GM23338 (cell line): ENCODE results near the gene SETBP1. TPM values are rescaled to one million over a fixed set of nuclear protein-coding genes. Genes with fewer than 3 reads are reported as not detected.

ENCODE experiments used
- ATAC-seq: fragments of 200-7000 bp; cut with Tn5 transposase; 3 replicates; pipeline ENCODE4 v1.9.1; 2020
- DNase-seq: peaks from one replicate; pipeline ENCODE4 v3.0.0-alpha.2; 2015; ENCODE audit warnings: low spot score
- H2AFZ ChIP-seq: fragments of 200-600 bp; sonication (generic); 2 replicates; pipeline ENCODE4 v1.8.0; 2016; ENCODE audit warnings: antibody characterized with exemption, mild to moderate bottlenecking, moderate library complexity
- H3F3A ChIP-seq: fragments of 200-600 bp; sonication (generic); replicated peaks from 2 replicates; pipeline ENCODE4 v1.8.0; 2017; ENCODE audit warnings: antibody characterized with exemption, mixed run types, low read depth
- H3K27ac ChIP-seq: fragments of 200-600 bp; sonication (generic); 2 replicates; pipeline ENCODE4 v1.6.1; 2016; ENCODE audit warnings: low read depth
- H3K27me3 ChIP-seq: fragments of 200-600 bp; sonication (generic); 2 replicates; pipeline ENCODE4 v1.8.0; 2016; ENCODE audit warnings: mild to moderate bottlenecking, mixed run types, moderate library complexity; ENCODE audit not compliant: insufficient read depth
- H3K36me3 ChIP-seq: fragments of 200-600 bp; sonication (generic); 2 replicates; pipeline ENCODE4 v1.8.0; 2016; ENCODE audit warnings: mild to moderate bottlenecking; ENCODE audit not compliant: insufficient read depth
- H3K4me1 ChIP-seq: fragments of 200-600 bp; sonication (generic); 2 replicates; pipeline ENCODE4 v1.8.0; 2016; ENCODE audit warnings: mild to moderate bottlenecking, moderate library complexity; ENCODE audit not compliant: insufficient read depth
- H3K4me2 ChIP-seq: fragments of 200-600 bp; sonication (generic); 2 replicates; pipeline ENCODE4 v1.7.1; 2017; ENCODE audit warnings: mixed run types
- H3K4me3 ChIP-seq: fragments of 200-600 bp; sonication (generic); 2 replicates; pipeline ENCODE4 v1.6.1; 2016; ENCODE audit warnings: mixed run types
- H3K79me2 ChIP-seq: fragments of 200-600 bp; sonication (generic); replicated peaks from 2 replicates; pipeline ENCODE4 v1.8.0; 2017; ENCODE audit warnings: mild to moderate bottlenecking; ENCODE audit not compliant: insufficient read depth
- H3K9me2 ChIP-seq: fragments of 200-600 bp; sonication (generic); 2 replicates; pipeline ENCODE4 v1.8.0; 2017; ENCODE audit not compliant: insufficient read depth
- H4K20me1 ChIP-seq: fragments of 200-600 bp; sonication (generic); replicated peaks from 2 replicates; pipeline ENCODE4 v1.8.0; 2017; ENCODE audit warnings: mild to moderate bottlenecking; ENCODE audit not compliant: insufficient read depth
- H3K27ac Mint-ChIP-seq: 2 replicates; pipeline ENCODE4 v1.8.0; 2020; ENCODE audit warnings: inconsistent platforms, mild to moderate bottlenecking, moderate library complexity, mixed read lengths
- H3K27me3 Mint-ChIP-seq: 3 replicates; pipeline ENCODE4 v1.8.0; 2022; ENCODE audit warnings: low read depth, mild to moderate bottlenecking, moderate library complexity, mixed read lengths, inconsistent platforms; ENCODE audit not compliant: insufficient read depth, poor library complexity
- H3K36me3 Mint-ChIP-seq: 3 replicates; pipeline ENCODE4 v1.8.0; 2021; ENCODE audit warnings: low read depth, mild to moderate bottlenecking, inconsistent platforms, moderate library complexity, mixed read lengths
- H3K4me1 Mint-ChIP-seq: 3 replicates; pipeline ENCODE4 v1.8.0; 2020; ENCODE audit warnings: mild to moderate bottlenecking, inconsistent platforms, mixed read lengths
- H3K4me3 Mint-ChIP-seq: 3 replicates; pipeline ENCODE4 v1.8.0; 2021; ENCODE audit warnings: moderate library complexity, mild to moderate bottlenecking, inconsistent platforms, mixed read lengths
- H3K9me3 Mint-ChIP-seq: 3 replicates; pipeline ENCODE4 v1.8.0; 2020; ENCODE audit warnings: moderate library complexity, mild to moderate bottlenecking, inconsistent platforms, mixed read lengths
- CREB1 ChIP-seq: fragments of 250-450 bp; sonication (Bioruptor Pico); IDR thresholded peaks from 2 replicates; pipeline ENCODE4 v1.5.0; 2020; ENCODE audit warnings: low read depth, mild to moderate bottlenecking, moderate library complexity
- CTCF ChIP-seq, 2 experiments: fragments of 200-600 bp in 1 of 2; sonication (generic) in 1 of 2; conservative IDR thresholded peaks; 2 replicates each; pipeline versions ENCODE4 v1.5.1 to v1.6.1; 2016 to 2017; ENCODE audit warnings: antibody characterized with exemption in 2 of 2, low read depth in 2 of 2, mild to moderate bottlenecking in 2 of 2, moderate library complexity in 1 of 2
- EZH2 ChIP-seq: fragments of 200-600 bp; sonication (generic); IDR thresholded peaks from one replicate; pipeline ENCODE4 v1.8.0; 2017; ENCODE audit warnings: antibody characterized with exemption, mild to moderate bottlenecking, low read depth; ENCODE audit not compliant: unreplicated experiment
- EZH2phosphoT487 ChIP-seq: fragments of 200-600 bp; sonication (generic); IDR thresholded peaks from one replicate; pipeline ENCODE4 v1.8.1; 2018; ENCODE audit warnings: antibody characterized with exemption; ENCODE audit not compliant: unreplicated experiment
- JUNB ChIP-seq: IDR thresholded peaks from one replicate; pipeline ENCODE4 v1.6.1; 2016; ENCODE audit warnings: antibody characterized with exemption; ENCODE audit not compliant: unreplicated experiment
- NANOG ChIP-seq: IDR thresholded peaks from 2 replicates; pipeline ENCODE4 v1.6.1; 2016; ENCODE audit warnings: antibody characterized with exemption, borderline replicate concordance
- POLR2AphosphoS5 ChIP-seq: IDR thresholded peaks from 2 replicates; pipeline ENCODE4 v1.6.1; 2016; ENCODE audit warnings: antibody characterized with exemption, low read depth
- REST ChIP-seq: IDR thresholded peaks from one replicate; pipeline ENCODE4 v1.6.1; 2018; ENCODE audit warnings: antibody characterized with exemption; ENCODE audit not compliant: unreplicated experiment
- STAT1 ChIP-seq: IDR thresholded peaks from one replicate; pipeline ENCODE4 v1.6.1; 2016; ENCODE audit warnings: antibody characterized with exemption; ENCODE audit not compliant: unreplicated experiment
- ZNF462 ChIP-seq: fragments of 250-450 bp; sonication (Bioruptor Pico); IDR thresholded peaks from 2 replicates; pipeline ENCODE4 v1.5.0; 2020; ENCODE audit warnings: mild to moderate bottlenecking, moderate library complexity
- polyA plus RNA-seq: library from polyadenylated mRNA; unstranded; fragments of >200 nt; fragmentation: Nextera tagmentation; extraction: Ambion mirVana; gene quantifications from 2 replicates; pipeline ENCODE4 v1.2.1, GENCODE V29; 2016
- total RNA-seq: library from RNA; depleted of rRNA; stranded (reverse); fragments of >200 nt; shearing (Covaris generic); gene quantifications from 2 replicates; pipeline ENCODE4 v1.2.3, GENCODE V29; 2014

The SETBP1 gene
- total and polyA plus RNA-seq, 2 experiments from 2014 or later: 1.6 to 5.5 TPM

GRCh38 chr18:45100321-45101105 is 419.8 kb downstream of the SETBP1 start:
- no peak overlapping the region for H2AFZ ChIP-seq
- no peak overlapping the region for H3K27ac ChIP-seq
- Mint-ChIP-seq H3K27ac (no peak overlapping the region), H3K27me3 (peaks cover 4% of the 10 kb centered on the region), H3K4me3 (no peak overlapping the region), H3K36me3 (no peaks in the 10 kb centered on the region; the same call in 2 of the 3 replicates), H3K9me3 (no peaks in the 10 kb centered on the region), H3K4me1 (peaks cover 18% of the 10 kb centered on the region)
- ATAC-seq (no peak), DNase-seq (no peak)
- TF ChIP-seq CTCF (conservative IDR thresholded peaks at IDR 0.05; ENCODE audit: low read depth in 2 of 2) (no peak), NANOG (no peak), CREB1 (no peak), EZH2 (no peak), EZH2phosphoT487 (no peak), ZNF462 (CRISPR knock-in tag) (no peak), POLR2AphosphoS5 (no peak), JUNB (no peak), STAT1 (no peak), REST (no peak)
- H4K20me1 ChIP-seq: no peaks in the 10 kb centered on the region
- no peaks in the 10 kb centered on the region for H3K4me1 ChIP-seq
- H3F3A ChIP-seq: no peaks in the 10 kb centered on the region
- H3K9me2 ChIP-seq: peaks cover 14% of the 10 kb centered on the region
- H3K4me3 ChIP-seq: no peak overlapping the region
- H3K4me2 ChIP-seq: no peak overlapping the region
- no peaks in the 10 kb centered on the region for H3K36me3 ChIP-seq
- no peaks in the 10 kb centered on the region for H3K79me2 ChIP-seq
- H3K27me3 ChIP-seq: no peaks in the 10 kb centered on the region
